Right renal cortex interstitium (tissue), 3 donors: ENCODE results near the gene SETD6. TPM values are rescaled to one million over a fixed set of nuclear protein-coding genes. Genes with fewer than 3 reads are reported as not detected.
A peak's percentile ranks its signal among the peaks of the same experiment; 100 is the strongest.

Experiments
- DNase-seq, 3 donors: peaks; one replicate each; pipeline ENCODE4 v3.0.0-alpha.2; 2013; ENCODE audit warnings: low read depth in 3 of 3, low spot score in 2 of 3
- polyA plus RNA-seq, 3 donors: library from polyadenylated mRNA; unstranded; fragments of 120-200 nt; gene quantifications; one replicate each; pipeline ENCODE4 v1.2.1, GENCODE V29; 2013; ENCODE audit not compliant: insufficient read length in 3 of 3

The SETD6 gene
- polyA plus RNA-seq, 3 donors = 24.8 to 31.1 (median 29.1) TPM

- DNase-seq = no peak
These were observed 22.6 kb upstream of the SETD6 start for GRCh38 chr16:58492735-58493134.

- no peak for DNase-seq
These were observed 21.4 kb upstream of the SETD6 start for GRCh38 chr16:58493756-58494431.

GRCh38 chr16:58494981-58495520, 20.3 kb upstream of the SETD6 start:
- DNase-seq = peak; percentile 86 to 91 (median 87)

- no peak for DNase-seq
These were observed 19.6 kb upstream of the SETD6 start for GRCh38 chr16:58495521-58496331.

- DNase-seq = no peak
These were observed 17.8 kb upstream of the SETD6 start for GRCh38 chr16:58497468-58497867.

- DNase-seq = no peak
These were observed 17.4 kb upstream of the SETD6 start for GRCh38 chr16:58497935-58498334.

GRCh38 chr16:58498341-58499091, 16.8 kb upstream of the SETD6 start:
- DNase-seq = no peak

- DNase-seq = no peak
These were observed 16.2 kb upstream of the SETD6 start for GRCh38 chr16:58499092-58499511.

GRCh38 chr16:58499615-58500351, 15.5 kb upstream of the SETD6 start, which contains the start of gene NDRG4:
Gene NDRG4 (plus strand): TSS chr16:58500143. CDS start chr16:58500249, 106 bp downstream.
- peak in 1 of 3 donors; percentile 65 for DNase-seq

- no peak for DNase-seq
These were observed 14.7 kb upstream of the SETD6 start for GRCh38 chr16:58500430-58501241.

GRCh38 chr16:58501242-58502131, 13.8 kb upstream of the SETD6 start:
- DNase-seq = no peak

GRCh38 chr16:58502217-58502921, 12.9 kb upstream of the SETD6 start:
- DNase-seq = no peak

GRCh38 chr16:58503166-58503862, 12.0 kb upstream of the SETD6 start:
- no peak for DNase-seq

- DNase-seq = no peak
These were observed 11.2 kb upstream of the SETD6 start for GRCh38 chr16:58503863-58504688.

- DNase-seq = no peak
These were observed 8.8 kb upstream of the SETD6 start for GRCh38 chr16:58506241-58507194.
